GM12878 (cell line): ENCODE measurements around the gene TMEM255B. TPM values are rescaled to one million over a fixed set of nuclear protein-coding genes. Genes with fewer than 3 reads are reported as not detected.

Experiments
- ATAC-seq: fragments of 200-7000 bp; cut with Tn5 transposase; 3 replicates; pipeline ENCODE4 v1.9.1; 2020; ENCODE audit warnings: mild to moderate bottlenecking, moderate library complexity
- BruUV-seq: library from RNA; stranded (reverse); fragments of 400-500 nt; replicated peaks from 2 replicates; lab custom pipeline; 2021; lab: Mats Ljungman, UMichigan
- CTCF ChIA-PET: fragments of 300-600 bp; sonication (Branson Sonifier 250); formaldehyde crosslinking; extraction: SDS; loops from one replicate; lab custom pipeline; 2021; ENCODE audit warnings: inconsistent platforms; lab: Yijun Ruan, JAX
- POLR2A ChIA-PET: fragments of 350-600 bp; formaldehyde crosslinking; extraction: SDS; loops from one replicate; lab custom pipeline; 2021; ENCODE audit warnings: inconsistent platforms; lab: Charles Lee
- RAD21 ChIA-PET: fragments of 300-600 bp; sonication (Branson Sonifier 250); formaldehyde crosslinking; loops from one replicate; lab custom pipeline; 2023; ENCODE audit warnings: antibody characterized with exemption; ENCODE audit not compliant: unreplicated experiment; lab: Charles Lee
- SMC1A ChIA-PET: fragments of 300-600 bp; sonication (Branson Sonifier 250); formaldehyde crosslinking; loops from one replicate; lab custom pipeline; 2023; ENCODE audit not compliant: unreplicated experiment, uncharacterized antibody; lab: Charles Lee
- DNase-seq: peaks from one replicate; pipeline ENCODE4 v3.0.0-alpha.2; 2011; ENCODE audit warnings: low read depth, low spot score
- FAIRE-seq: peaks from 3 replicates; lab custom pipeline; 2011; peaks lifted over from hg19 to GRCh38; lab: Jason Lieb, UNC
- H2AFZ ChIP-seq: 2 replicates; pipeline ENCODE4 v1.6.0; 2011; ENCODE audit warnings: low read depth, low read length, control low read depth; ENCODE audit not compliant: control insufficient read depth
- H3K27ac ChIP-seq: 2 replicates; pipeline ENCODE4 v1.5.1; 2011; ENCODE audit warnings: control low read depth; ENCODE audit not compliant: control insufficient read depth, insufficient read depth
- H3K27me3 ChIP-seq, 2 experiments: replicated peaks in 1 of 2; 2 replicates each; pipeline versions ENCODE4 v1.6.0 to v1.6.1; 2011; ENCODE audit warnings: low read length in 1 of 2; ENCODE audit not compliant: control insufficient read depth in 2 of 2, insufficient read depth in 2 of 2
- H3K36me3 ChIP-seq, 2 experiments: 2 replicates each; pipeline ENCODE4 v1.5.1; 2011; ENCODE audit warnings: low read length in 1 of 2; ENCODE audit not compliant: control insufficient read depth in 2 of 2, insufficient read depth in 2 of 2
- H3K4me1 ChIP-seq: 2 replicates; pipeline ENCODE4 v1.6.1; 2011; ENCODE audit warnings: mild to moderate bottlenecking, low read length, moderate library complexity, mixed read lengths; ENCODE audit not compliant: control insufficient read depth, insufficient read depth
- H3K4me2 ChIP-seq: 2 replicates; pipeline ENCODE4 v1.6.0; 2011; ENCODE audit warnings: control low read depth; ENCODE audit not compliant: control insufficient read depth, insufficient read depth
- H3K4me3 ChIP-seq: fragments of 200-600 bp; sonication (generic); 2 replicates; pipeline ENCODE4 v1.5.1; 2016
- H3K79me2 ChIP-seq: 2 replicates; pipeline ENCODE4 v1.6.0; 2011; ENCODE audit warnings: low read length; ENCODE audit not compliant: control insufficient read depth, insufficient read depth
- H3K9ac ChIP-seq: 2 replicates; pipeline ENCODE4 v1.8.0; 2011; ENCODE audit warnings: low read length, control low read depth, mixed read lengths; ENCODE audit not compliant: control insufficient read depth, insufficient read depth
- H3K9me3 ChIP-seq: replicated peaks from 3 replicates; pipeline ENCODE4 v1.5.1; 2011; ENCODE audit warnings: mild to moderate bottlenecking, low read length; ENCODE audit not compliant: control insufficient read depth, insufficient read depth
- H4K20me1 ChIP-seq: 2 replicates; pipeline ENCODE4 v1.6.0; 2011; ENCODE audit not compliant: control insufficient read depth, insufficient read depth
- ATF3 ChIP-seq: IDR thresholded peaks from 2 replicates; pipeline ENCODE4 v1.6.1; 2011; ENCODE audit warnings: low read depth, mild to moderate bottlenecking, low read length, moderate library complexity, borderline replicate concordance; ENCODE audit errors: extremely low read depth
- BCL3 ChIP-seq: IDR thresholded peaks from 2 replicates; pipeline ENCODE4 v1.6.1; 2011; ENCODE audit warnings: borderline replicate concordance, low read depth, mild to moderate bottlenecking, moderate library complexity, low read length; ENCODE audit not compliant: insufficient read depth, poor library complexity, severe bottlenecking
- CBX3 ChIP-seq: fragments of 200-600 bp; sonication (generic); IDR thresholded peaks from 2 replicates; pipeline ENCODE4 v1.6.1; 2016; ENCODE audit warnings: low read depth, borderline replicate concordance
- CEBPB ChIP-seq, 2 experiments: fragments of 150-350 bp in 1 of 2; IDR thresholded peaks; 2 replicates each; pipeline ENCODE4 v1.6.1; 2012 to 2014; ENCODE audit warnings: low read depth in 2 of 2, low read length in 2 of 2, borderline replicate concordance in 1 of 2, inconsistent platforms in 1 of 2
- CTCF ChIP-seq, 3 experiments: IDR thresholded peaks in 2 of 3; conservative IDR thresholded peaks in 1 of 3; 2 replicates each; pipeline ENCODE4 v1.5.1; 2011; ENCODE audit warnings: low read depth in 3 of 3, low read length in 3 of 3, mild to moderate bottlenecking in 3 of 3, control low read depth in 2 of 3, moderate library complexity in 2 of 3, inconsistent platforms in 1 of 3, mixed read lengths in 1 of 3; ENCODE audit not compliant: control insufficient read depth in 2 of 3, insufficient read depth in 1 of 3; ENCODE audit errors: extremely low read depth in 1 of 3
- E2F8 ChIP-seq: fragments of 450-650 bp; IDR thresholded peaks from 2 replicates; pipeline ENCODE4 v1.6.1; 2018; ENCODE audit warnings: mild to moderate bottlenecking, low read depth, moderate library complexity; ENCODE audit not compliant: partially characterized antibody
- IKZF2 ChIP-seq, 2 experiments: fragments of 450-650 bp; IDR thresholded peaks; 2 replicates each; pipeline ENCODE4 v1.6.1; 2017; ENCODE audit warnings: mild to moderate bottlenecking in 2 of 2, moderate library complexity in 2 of 2
- KLF5 ChIP-seq: fragments of 450-650 bp; IDR thresholded peaks from 2 replicates; pipeline ENCODE4 v1.6.1; 2014; ENCODE audit warnings: mild to moderate bottlenecking; ENCODE audit not compliant: partially characterized antibody
- PAX8 ChIP-seq: fragments of 450-650 bp; IDR thresholded peaks from 2 replicates; pipeline ENCODE4 v1.6.1; 2017; ENCODE audit warnings: mild to moderate bottlenecking, moderate library complexity
- POLR2AphosphoS5 ChIP-seq: IDR thresholded peaks from 2 replicates; pipeline ENCODE4 v1.6.1; 2011; ENCODE audit warnings: mild to moderate bottlenecking, low read length, inconsistent platforms
- POU2F2 ChIP-seq: IDR thresholded peaks from 3 replicates; pipeline ENCODE4 v1.6.1; 2011; ENCODE audit warnings: low read depth, mild to moderate bottlenecking, low read length, borderline replicate concordance
- SIN3A ChIP-seq: IDR thresholded peaks from 2 replicates; pipeline ENCODE4 v1.6.1; 2012; ENCODE audit warnings: low read depth, low read length, improper control_type of control experiment
- SMARCA5 ChIP-seq: fragments of 450-650 bp; IDR thresholded peaks from 2 replicates; pipeline ENCODE4 v1.6.1; 2017; ENCODE audit warnings: mild to moderate bottlenecking
- STAT3 ChIP-seq: IDR thresholded peaks from 2 replicates; pipeline ENCODE4 v1.6.1; 2011; ENCODE audit warnings: low read depth, low read length, improper control_type of control experiment
- TCF7 ChIP-seq: IDR thresholded peaks from 2 replicates; pipeline ENCODE4 v1.6.1; 2014; ENCODE audit warnings: antibody characterized with exemption, borderline replicate concordance
- ZBTB33 ChIP-seq: fragments of 450-650 bp; IDR thresholded peaks from 2 replicates; pipeline ENCODE4 v1.6.1; 2017; ENCODE audit warnings: mild to moderate bottlenecking
- ZNF24 ChIP-seq: fragments of 450-650 bp; IDR thresholded peaks from 2 replicates; pipeline ENCODE4 v1.6.1; 2017; ENCODE audit warnings: antibody characterized with exemption, mild to moderate bottlenecking
- whole genome bisulfite sequencing: methylation state at CpG from one replicate; pipeline ENCODE4 v1.1.6; 2016; ENCODE audit warnings: low lambda C conversion rate; ENCODE audit not compliant: insufficient replicate concordance, insufficient coverage; ENCODE audit errors: missing lambda C conversion rate; 5-methylcytosine and 5-hydroxymethylcytosine counted together
- in situ Hi-C: fragments of 300-500 bp; cut with MboI; formaldehyde crosslinking; loops from 9 replicates; pipeline ENCODE4 v1.14.3; 2018; ENCODE audit warnings: mixed read lengths
- intact Hi-C: fragments of 100-400 bp; cut with micrococcal nuclease; formaldehyde crosslinking; loops from one replicate; pipeline ENCODE4 v1.14.2; 2022; ENCODE audit not compliant: unreplicated experiment
- polyA plus RNA-seq, 11 experiments: library from polyadenylated mRNA; depleted of rRNA in 4 of 11; unstranded in 6 of 11; stranded (reverse) in 5 of 11; fragments of >200 nt; fragmentation: Nextera tagmentation in 4 of 11; fragmentation: Illumina TruSeq in 1 of 11; extraction: Ambion mirVana in 4 of 11; extraction: Trizol in 1 of 11; gene quantifications; 1 replicate in 1 of 11; 2 replicates in 10 of 11; pipeline versions ENCODE4 v1.2.1 to v1.2.3, GENCODE V29; 2011 to 2016; ENCODE audit warnings: inconsistent platforms in 2 of 11, missing spikeins in 2 of 11, low read depth in 1 of 11
- total RNA-seq, 4 experiments: library from RNA; depleted of rRNA in 3 of 4; stranded (reverse); fragments of >200 nt in 3 of 4; fragmentation: Illumina TruSeq in 1 of 4; extraction: Trizol in 1 of 4; gene quantifications; 2 replicates each; pipeline versions ENCODE4 v1.2.1 to v1.2.3, GENCODE V29; 2013 to 2021

TMEM255B gene
- total and polyA plus RNA-seq, 10 of the 15 experiments (the other 5 are each of a cell fraction or from before 2014, with no cell fraction given), result 0.04 to 0.62 (median 0.13) TPM; not detected in 3

DNA sequence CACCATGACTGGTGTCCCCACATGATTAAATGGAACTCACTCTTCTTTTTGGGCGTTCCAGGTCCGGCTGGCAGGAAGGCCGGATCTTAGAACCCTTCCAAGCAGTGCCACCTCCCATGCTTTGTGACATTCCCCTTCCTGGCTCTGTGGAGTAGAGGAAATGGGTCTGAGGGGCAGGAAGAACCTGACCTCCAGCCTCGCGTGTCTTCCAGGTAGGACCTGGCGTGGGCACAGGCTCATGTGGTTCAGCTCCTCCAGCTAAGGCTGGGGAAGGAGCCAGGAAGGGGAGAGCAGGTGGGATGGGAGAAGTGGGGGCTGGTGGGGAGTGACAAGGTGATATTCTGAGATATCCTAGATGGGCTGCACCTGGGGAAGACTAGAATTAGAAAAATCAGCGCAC is 2.1 kb downstream of the TMEM255B start:
- Histone ChIP-seq H3K4me3 (no peak overlapping the region), H2AFZ (no peak overlapping the region), H3K4me1 (peaks cover 4% of the 10 kb centered on the region), H3K9me3 (no peaks in the 10 kb centered on the region), H3K9ac (no peak overlapping the region), H3K36me3 (no peaks in the 10 kb centered on the region), H4K20me1 (no peaks in the 10 kb centered on the region), H3K27ac (no peak overlapping the region), H3K27me3 (peaks cover 6 to 18% of the 10 kb centered on the region in 2 experiments), H3K4me2 (no peak overlapping the region), H3K79me2 (no peaks in the 10 kb centered on the region)
- CTCF ChIA-PET, result no interaction called here
- in situ Hi-C loops (no loop called here), intact Hi-C loops (no loop called here)
- no peak for FAIRE-seq
- SMC1A ChIA-PET, result no interaction called here
- no TSS peak for BruUV-seq
- POLR2A ChIA-PET, result no interaction called here
- DNase-seq, result no peak
- ATAC-seq, result no peak
- 31% methylated on average over 7 of the region's 7 CpGs for WGBS
- RAD21 ChIA-PET, result no interaction called here
- TF ChIP-seq STAT3 (no peak), CTCF (IDR thresholded peaks at IDR 0.05 in 2 of 3, conservative IDR thresholded peaks at IDR 0.05 in 1 of 3; ENCODE audit: control insufficient read depth in 2 of 3, extremely low read depth in 1 of 3, insufficient read depth in 1 of 3, low read depth in 3 of 3, low read length in 3 of 3) (no peak), CEBPB (IDR thresholded peaks at IDR 0.05; ENCODE audit: borderline replicate concordance in 1 of 2, low read depth in 2 of 2, low read length in 2 of 2) (no peak), ATF3 (no peak), ZNF24 (no peak), CBX3 (no peak), TCF7 (no peak), PAX8 (no peak), IKZF2 (IDR thresholded peaks at IDR 0.05) (no peak), POLR2AphosphoS5 (no peak), POU2F2 (no peak), KLF5 (no peak), BCL3 (no peak), ZBTB33 (no peak), SIN3A (no peak), SMARCA5 (no peak), E2F8 (no peak)
